ENCODE data around the gene NEU2. TPM values are rescaled to one million over a fixed set of nuclear protein-coding genes. Genes with fewer than 3 reads are reported as not detected.

NEU2 gene
- total RNA-seq, 1 donor from 2014 or later = not detected

- H3K27me3 Mint-ChIP-seq (ENCODE audit: unreplicated experiment) = peaks cover 5% of the 10 kb centered on the region
- TF ChIP-seq, protein P1, sequence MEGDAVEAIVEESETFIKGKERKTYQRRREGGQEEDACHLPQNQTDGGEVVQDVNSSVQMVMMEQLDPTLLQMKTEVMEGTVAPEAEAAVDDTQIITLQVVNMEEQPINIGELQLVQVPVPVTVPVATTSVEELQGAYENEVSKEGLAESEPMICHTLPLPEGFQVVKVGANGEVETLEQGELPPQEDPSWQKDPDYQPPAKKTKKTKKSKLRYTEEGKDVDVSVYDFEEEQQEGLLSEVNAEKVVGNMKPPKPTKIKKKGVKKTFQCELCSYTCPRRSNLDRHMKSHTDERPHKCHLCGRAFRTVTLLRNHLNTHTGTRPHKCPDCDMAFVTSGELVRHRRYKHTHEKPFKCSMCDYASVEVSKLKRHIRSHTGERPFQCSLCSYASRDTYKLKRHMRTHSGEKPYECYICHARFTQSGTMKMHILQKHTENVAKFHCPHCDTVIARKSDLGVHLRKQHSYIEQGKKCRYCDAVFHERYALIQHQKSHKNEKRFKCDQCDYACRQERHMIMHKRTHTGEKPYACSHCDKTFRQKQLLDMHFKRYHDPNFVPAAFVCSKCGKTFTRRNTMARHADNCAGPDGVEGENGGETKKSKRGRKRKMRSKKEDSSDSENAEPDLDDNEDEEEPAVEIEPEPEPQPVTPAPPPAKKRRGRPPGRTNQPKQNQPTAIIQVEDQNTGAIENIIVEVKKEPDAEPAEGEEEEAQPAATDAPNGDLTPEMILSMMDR (IDR thresholded peaks at IDR 0.05; ENCODE audit: unreplicated experiment) = no peak
- peaks cover 8% of the 10 kb centered on the region for H3K4me1 Mint-ChIP-seq (ENCODE audit: unreplicated experiment)
- H3K36me3 Mint-ChIP-seq (ENCODE audit: low read depth, unreplicated experiment) = no peaks in the 10 kb centered on the region
- no peak overlapping the region for H3K4me3 Mint-ChIP-seq (ENCODE audit: unreplicated experiment)
- no peak overlapping the region for H3K27ac Mint-ChIP-seq (ENCODE audit: unreplicated experiment)
- no peak for DNase-seq (ENCODE audit: low spot score)
- H3K9me3 Mint-ChIP-seq (ENCODE audit: unreplicated experiment) = peaks cover 4% of the 10 kb centered on the region
Observed at GRCh38 chr2:233044974-233045605, 12.6 kb downstream of the NEU2 start.

DNA sequence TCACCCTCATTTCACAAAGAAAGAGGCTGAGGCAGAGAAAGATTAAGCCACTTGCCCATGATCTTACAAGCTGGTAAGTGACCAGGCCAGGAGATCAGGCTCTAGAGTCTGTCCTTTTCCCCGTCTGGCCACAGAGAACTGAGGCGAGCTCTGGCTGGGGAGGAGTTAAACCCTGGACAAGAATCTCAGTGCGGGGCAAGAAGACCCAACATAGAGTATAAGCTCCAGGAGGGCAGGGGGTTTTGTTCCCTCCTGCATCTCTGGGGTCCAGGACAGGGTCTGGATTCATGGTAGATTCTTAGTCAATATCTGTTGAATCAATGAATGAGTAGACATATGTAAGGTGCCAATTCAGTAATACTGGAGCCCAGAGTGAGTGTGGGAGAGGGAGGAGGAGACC, 14.7 kb downstream of the NEU2 start:
- peaks cover 13% of the 10 kb centered on the region for H3K4me1 Mint-ChIP-seq (ENCODE audit: unreplicated experiment)
- peaks cover 4% of the 10 kb centered on the region for H3K9me3 Mint-ChIP-seq (ENCODE audit: unreplicated experiment)
- peaks cover 2% of the 10 kb centered on the region for H3K27me3 Mint-ChIP-seq (ENCODE audit: unreplicated experiment)
- no peaks in the 10 kb centered on the region for H3K36me3 Mint-ChIP-seq (ENCODE audit: low read depth, unreplicated experiment)
- H3K4me3 Mint-ChIP-seq (ENCODE audit: unreplicated experiment) = no peak overlapping the region
- no peak overlapping the region for H3K27ac Mint-ChIP-seq (ENCODE audit: unreplicated experiment)
- no peak for DNase-seq (ENCODE audit: low spot score)
- TF ChIP-seq, protein P1 (IDR thresholded peaks at IDR 0.05; ENCODE audit: unreplicated experiment) = no peak

GRCh38 chr2:233047667-233048066, 15.2 kb downstream of the NEU2 start:
- H3K27ac Mint-ChIP-seq (ENCODE audit: unreplicated experiment) = peak overlapping the region; percentile 2
- H3K27me3 Mint-ChIP-seq (ENCODE audit: unreplicated experiment) = peaks cover 2% of the 10 kb centered on the region
- peaks cover 4% of the 10 kb centered on the region for H3K9me3 Mint-ChIP-seq (ENCODE audit: unreplicated experiment)
- H3K36me3 Mint-ChIP-seq (ENCODE audit: low read depth, unreplicated experiment) = no peaks in the 10 kb centered on the region
- DNase-seq (ENCODE audit: low spot score) = no peak
- TF ChIP-seq, protein P1 (IDR thresholded peaks at IDR 0.05; ENCODE audit: unreplicated experiment) = no peak
- H3K4me3 Mint-ChIP-seq (ENCODE audit: unreplicated experiment) = no peak overlapping the region
- H3K4me1 Mint-ChIP-seq (ENCODE audit: unreplicated experiment) = peaks cover 10% of the 10 kb centered on the region

- no peaks in the 10 kb centered on the region for H3K36me3 Mint-ChIP-seq (ENCODE audit: low read depth, unreplicated experiment)
- peaks cover 8% of the 10 kb centered on the region for H3K4me1 Mint-ChIP-seq (ENCODE audit: unreplicated experiment)
- H3K27me3 Mint-ChIP-seq (ENCODE audit: unreplicated experiment) = no peaks in the 10 kb centered on the region
- no peak overlapping the region for H3K4me3 Mint-ChIP-seq (ENCODE audit: unreplicated experiment)
- TF ChIP-seq, protein P1 (IDR thresholded peaks at IDR 0.05; ENCODE audit: unreplicated experiment) = no peak
- no peak for DNase-seq (ENCODE audit: low spot score)
- H3K9me3 Mint-ChIP-seq (ENCODE audit: unreplicated experiment) = peaks cover 4% of the 10 kb centered on the region
- no peak overlapping the region for H3K27ac Mint-ChIP-seq (ENCODE audit: unreplicated experiment)
Observed at GRCh38 chr2:233048569-233049193, 16.2 kb downstream of the NEU2 start.

DNA sequence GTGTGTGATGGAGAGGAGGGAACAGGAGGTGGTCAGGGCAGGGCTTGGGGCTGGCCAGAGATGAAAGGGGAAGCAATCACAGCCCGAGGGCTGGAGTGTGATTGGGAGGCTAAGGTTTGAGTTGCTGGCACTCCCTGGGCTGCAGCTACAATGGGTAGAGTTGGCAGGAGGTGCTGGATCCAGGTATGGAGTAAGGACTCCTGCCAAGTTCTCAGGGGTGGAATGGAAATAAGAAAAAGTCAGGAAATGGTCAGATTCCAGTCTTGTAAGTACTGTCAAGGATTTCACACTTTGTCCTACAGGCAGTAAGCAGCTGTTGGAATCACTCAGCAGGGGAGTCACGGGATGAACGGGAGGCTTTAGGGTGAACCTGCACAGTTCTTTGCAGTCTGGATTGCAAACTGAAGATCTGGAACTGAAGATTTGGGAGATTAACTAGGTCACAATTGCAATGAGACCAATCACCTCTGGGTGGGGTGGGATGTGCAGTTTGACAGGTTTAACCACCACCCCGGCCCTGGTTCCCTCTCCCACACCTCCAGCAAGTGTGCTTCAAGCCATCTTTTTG, 16.8 kb downstream of the NEU2 start:
- Mint-ChIP-seq H3K27ac (ENCODE audit: unreplicated experiment) (no peak overlapping the region), H3K27me3 (ENCODE audit: unreplicated experiment) (no peaks in the 10 kb centered on the region), H3K9me3 (ENCODE audit: unreplicated experiment) (peaks cover 4% of the 10 kb centered on the region), H3K4me1 (ENCODE audit: unreplicated experiment) (peaks cover 8% of the 10 kb centered on the region), H3K36me3 (ENCODE audit: low read depth, unreplicated experiment) (no peaks in the 10 kb centered on the region), H3K4me3 (ENCODE audit: unreplicated experiment) (no peak overlapping the region)
- TF ChIP-seq, protein P1 (IDR thresholded peaks at IDR 0.05; ENCODE audit: unreplicated experiment) = no peak
- DNase-seq (ENCODE audit: low spot score) = no peak
